Measurements from ENCODE around the gene LAMTOR4.

DNA sequence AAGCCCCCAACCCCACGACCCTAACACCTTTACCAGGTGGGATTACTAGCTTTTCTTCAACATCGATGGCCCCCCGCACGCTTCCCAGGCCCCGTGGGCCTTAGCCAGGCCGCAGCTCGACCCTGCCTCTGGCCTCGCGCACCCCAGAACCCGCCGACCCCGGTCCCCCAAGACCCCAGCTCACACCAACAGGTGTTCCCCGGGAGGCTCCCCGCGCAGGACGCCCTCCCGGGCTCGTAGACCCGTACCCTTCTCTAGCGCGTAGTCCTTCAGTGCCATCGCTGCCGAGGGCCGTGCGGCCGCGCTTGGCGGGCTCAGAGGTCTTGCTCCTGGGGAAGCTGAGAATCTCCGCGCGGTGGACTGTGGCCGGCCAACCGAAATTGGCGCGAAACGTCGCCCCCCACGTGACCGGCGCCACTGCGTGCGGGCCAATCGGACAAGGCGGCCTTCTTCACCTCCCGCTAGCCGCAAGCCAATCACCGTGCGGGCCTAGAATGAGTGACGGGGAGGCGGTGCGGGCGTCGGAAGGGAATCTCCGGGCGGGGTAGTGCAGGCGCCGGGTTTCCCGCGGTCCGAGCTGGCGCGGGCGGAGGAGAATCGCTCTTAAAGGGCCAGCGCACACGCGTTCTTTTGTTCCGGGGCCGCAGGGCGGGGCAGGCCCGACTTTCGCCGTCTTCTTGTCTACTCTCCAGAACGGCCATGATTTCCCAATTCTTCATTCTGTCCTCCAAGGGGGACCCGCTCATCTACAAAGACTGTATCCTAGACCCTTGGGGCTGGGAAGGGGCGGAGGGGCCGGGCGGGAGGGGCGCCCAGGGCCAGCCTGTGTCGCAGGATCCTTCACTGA, 47.5 kb upstream of the LAMTOR4 start, which contains the start of the genes AP4M1 and MCM7:
- TF ChIP-seq, protein P1, sequence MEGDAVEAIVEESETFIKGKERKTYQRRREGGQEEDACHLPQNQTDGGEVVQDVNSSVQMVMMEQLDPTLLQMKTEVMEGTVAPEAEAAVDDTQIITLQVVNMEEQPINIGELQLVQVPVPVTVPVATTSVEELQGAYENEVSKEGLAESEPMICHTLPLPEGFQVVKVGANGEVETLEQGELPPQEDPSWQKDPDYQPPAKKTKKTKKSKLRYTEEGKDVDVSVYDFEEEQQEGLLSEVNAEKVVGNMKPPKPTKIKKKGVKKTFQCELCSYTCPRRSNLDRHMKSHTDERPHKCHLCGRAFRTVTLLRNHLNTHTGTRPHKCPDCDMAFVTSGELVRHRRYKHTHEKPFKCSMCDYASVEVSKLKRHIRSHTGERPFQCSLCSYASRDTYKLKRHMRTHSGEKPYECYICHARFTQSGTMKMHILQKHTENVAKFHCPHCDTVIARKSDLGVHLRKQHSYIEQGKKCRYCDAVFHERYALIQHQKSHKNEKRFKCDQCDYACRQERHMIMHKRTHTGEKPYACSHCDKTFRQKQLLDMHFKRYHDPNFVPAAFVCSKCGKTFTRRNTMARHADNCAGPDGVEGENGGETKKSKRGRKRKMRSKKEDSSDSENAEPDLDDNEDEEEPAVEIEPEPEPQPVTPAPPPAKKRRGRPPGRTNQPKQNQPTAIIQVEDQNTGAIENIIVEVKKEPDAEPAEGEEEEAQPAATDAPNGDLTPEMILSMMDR (IDR thresholded peaks at IDR 0.05) = no peak
- TF ChIP-seq EZH2 (IDR thresholded peaks at IDR 0.05; ENCODE audit: borderline replicate concordance, insufficient read depth, low read depth, low read length, poor library complexity, severe bottlenecking) = no peak
